A673 (cell line): ENCODE measurements around the gene FLG.
"Not testable (repeated sequence)": the region's sequence is repeated elsewhere in the genome, so short reads cannot be mapped to it uniquely, and the experiment has no call there.

Source experiments
- CTCF ChIP-seq: fragments of 300-800, 200-600 bp; sonication (generic); conservative IDR thresholded peaks from 2 replicates; pipeline ENCODE4 v1.5.1; 2017; ENCODE audit warnings: low read depth, mild to moderate bottlenecking, antibody characterized with exemption, low read length, moderate library complexity, mixed read lengths
- EZH2 ChIP-seq: fragments of 200-600 bp; sonication (generic); IDR thresholded peaks from 2 replicates; pipeline ENCODE4 v1.6.1; 2017; ENCODE audit warnings: borderline replicate concordance, low read depth, mild to moderate bottlenecking, mixed read lengths, antibody characterized with exemption, low read length; ENCODE audit not compliant: poor library complexity, severe bottlenecking

GRCh38 chr1:152256394-152256793 lies 68.6 kb downstream of the FLG start:
- TF ChIP-seq CTCF, EZH2: not testable (repeated sequence)
